Measurements from ENCODE around the gene C1QL3. TPM values are rescaled to one million over a fixed set of nuclear protein-coding genes. Genes with fewer than 3 reads are reported as not detected.

Gene C1QL3
- total RNA-seq: 0.09 TPM in 1 of 2 replicates, not detected in the other

DNA sequence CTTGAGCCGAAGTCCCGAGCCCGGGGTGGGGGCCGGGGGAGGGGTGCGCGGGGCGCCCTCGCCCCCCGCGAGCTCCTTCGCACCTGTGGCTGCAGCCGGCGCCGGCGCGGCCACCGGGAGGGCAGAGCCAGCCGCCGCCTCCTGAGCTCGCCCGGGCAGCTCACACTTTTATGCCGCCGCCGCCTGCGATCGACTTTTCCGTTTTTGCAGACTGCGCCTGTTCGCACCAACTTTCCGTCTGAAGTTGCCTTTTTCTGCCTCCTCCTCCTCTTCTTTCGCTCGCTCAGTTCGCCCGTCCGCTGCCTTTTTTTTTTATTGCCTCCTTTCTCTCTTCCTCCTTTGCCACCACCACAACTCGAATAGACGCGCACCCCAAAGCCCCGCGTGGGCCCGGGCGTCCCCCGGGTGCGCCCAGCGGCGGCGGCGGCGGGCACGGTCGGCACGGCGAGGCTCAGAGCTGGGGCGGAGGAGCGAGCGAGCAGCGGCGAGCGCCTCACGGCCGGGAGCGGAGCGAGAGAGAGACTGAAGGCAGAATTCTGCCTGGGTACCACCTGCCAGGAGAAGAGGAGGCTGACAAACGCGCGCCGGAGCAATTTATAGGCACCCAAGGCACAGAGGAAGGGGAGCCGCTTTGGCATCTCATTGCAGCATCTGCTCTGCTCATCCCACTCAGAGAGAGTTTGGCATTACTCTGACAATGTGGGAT is at the start of gene C1QL3:
Gene C1QL3, minus strand, starts transcription at position 569 of the 706 bp plus-strand sequence. CDS start 814 bp downstream, outside the sequence.

Other genes with a start within 250 kb of the C1QL3 start
- 4.6 and 8.9 TPM in 2 replicates for gene PTER, start 84.9 kb downstream of the C1QL3 start, total RNA-seq

Measured in bronchial smooth muscle cell (primary cell).